Prostate gland (tissue), 2 donors: ENCODE data around the gene CCNI2. TPM values are rescaled to one million over a fixed set of nuclear protein-coding genes. Genes with fewer than 3 reads are reported as not detected.

Experiments used
- DNase-seq: peaks from one replicate; pipeline ENCODE4 v3.0.0-alpha.2; 2019; ENCODE audit warnings: low spot score
- H3K27ac ChIP-seq, 2 donors: fragments of 200-600 bp; sonication (generic); 2 replicates each; pipeline ENCODE4 v1.5.1; 2017 to 2019
- H3K27me3 ChIP-seq: fragments of 200-600 bp; sonication (generic); replicated peaks from 2 replicates; pipeline ENCODE4 v1.5.1; 2019; ENCODE audit not compliant: insufficient read depth
- H3K36me3 ChIP-seq, 2 donors: fragments of 200-600 bp; sonication (generic); 1 replicate in 1 of 2; 2 replicates in 1 of 2; pipeline versions ENCODE4 v1.5.1 to v1.8.1; 2017 to 2019
- H3K4me1 ChIP-seq: fragments of 200-600 bp; sonication (generic); replicated peaks from 2 replicates; pipeline ENCODE4 v1.5.1; 2019
- H3K4me3 ChIP-seq, 2 donors: fragments of 200-600 bp; sonication (generic); 2 replicates each; pipeline ENCODE4 v1.5.1; 2017 to 2019
- H3K9me3 ChIP-seq: fragments of 200-600 bp; sonication (generic); 2 replicates; pipeline ENCODE4 v1.5.1; 2017
- CTCF ChIP-seq, 4 experiments: fragments of 200-600 bp in 2 of 4; fragments of 450-650 bp in 2 of 4; sonication (generic) in 2 of 4; IDR thresholded peaks; 1 replicate in 3 of 4; 2 replicates in 1 of 4; pipeline ENCODE4 v1.5.1; 2016 to 2019; ENCODE audit warnings: antibody characterized with exemption in 4 of 4, mild to moderate bottlenecking in 2 of 4, moderate library complexity in 2 of 4
- POLR2A ChIP-seq: fragments of 450-650 bp; IDR thresholded peaks from one replicate; pipeline ENCODE4 v1.6.1; 2016; ENCODE audit warnings: antibody characterized with exemption, mild to moderate bottlenecking
- POLR2AphosphoS5 ChIP-seq: sonication (generic); formaldehyde crosslinking; IDR thresholded peaks from one replicate; pipeline ENCODE4 v1.6.1; 2017; ENCODE audit warnings: antibody characterized with exemption
- WGBS: methylation state at CpG from one replicate; pipeline ENCODE4 v1.1.5; 2018; 5-methylcytosine and 5-hydroxymethylcytosine counted together
- intact Hi-C: fragments of 100-400 bp; cut with DNase I; formaldehyde crosslinking; loops from one replicate; pipeline ENCODE4 v1.14.2; 2022
- total RNA-seq, 2 donors: library from RNA; depleted of rRNA; stranded (reverse); fragments of >200 nt; gene quantifications; one replicate each; pipeline ENCODE4 v1.1.0, GENCODE V29; 2016

Gene CCNI2
- total RNA-seq, 2 donors from 2014 or later: 5.9 TPM; not detected in 1

GRCh38 chr5:132764671-132765238 lies 17.5 kb downstream of the CCNI2 start:
- Histone ChIP-seq H3K27me3 (no peaks in the 10 kb centered on the region), H3K36me3 (no peaks in the 10 kb centered on the region), H3K4me3 (no peak overlapping the region), H3K4me1 (no peaks in the 10 kb centered on the region), H3K27ac (no peak overlapping the region), H3K9me3 (no peaks in the 10 kb centered on the region)
- TF ChIP-seq CTCF (IDR thresholded peaks at IDR 0.05): no peak
- no peak for TF ChIP-seq POLR2AphosphoS5
- no peak for TF ChIP-seq POLR2A
- intact Hi-C loops: no loop called here
- WGBS: 87% methylated on average over 7 of the region's 7 CpGs
- no peak for DNase-seq

GRCh38 chr5:132765311-132766019 lies 18.2 kb downstream of the CCNI2 start:
- intact Hi-C loops: no loop called here
- no peak for DNase-seq
- Histone ChIP-seq H3K27me3 (no peaks in the 10 kb centered on the region), H3K36me3 (no peaks in the 10 kb centered on the region), H3K9me3 (no peaks in the 10 kb centered on the region), H3K27ac (no peak overlapping the region), H3K4me1 (no peaks in the 10 kb centered on the region), H3K4me3 (no peak overlapping the region)
- 83% methylated on average over 12 of the region's 12 CpGs for WGBS
- TF ChIP-seq POLR2AphosphoS5 (no peak), POLR2A (no peak), CTCF (IDR thresholded peaks at IDR 0.05) (no peak)

- no peak overlapping the region for H3K27ac ChIP-seq
Observed at GRCh38 chr5:132766020-132766805, 19.0 kb downstream of the CCNI2 start.

GRCh38 chr5:132766806-132767055 lies 19.5 kb downstream of the CCNI2 start:
- WGBS: 93% methylated on average over 1 of the region's 1 CpG
- Histone ChIP-seq H3K27ac (no peak overlapping the region), H3K27me3 (no peaks in the 10 kb centered on the region), H3K36me3 (no peaks in the 10 kb centered on the region), H3K9me3 (no peaks in the 10 kb centered on the region), H3K4me1 (no peaks in the 10 kb centered on the region), H3K4me3 (no peak overlapping the region)
- DNase-seq: no peak
- TF ChIP-seq CTCF (IDR thresholded peaks at IDR 0.05) (no peak), POLR2AphosphoS5 (no peak), POLR2A (no peak)
- intact Hi-C loops: no loop called here

More at GRCh38 chr5:132766020-132766805, 19.0 kb downstream of the CCNI2 start:
- H3K27me3 ChIP-seq: no peaks in the 10 kb centered on the region
- DNase-seq: no peak
- intact Hi-C loops: no loop called here
- no peak for TF ChIP-seq POLR2A
- TF ChIP-seq CTCF (IDR thresholded peaks at IDR 0.05): no peak
- no peaks in the 10 kb centered on the region for H3K36me3 ChIP-seq
- H3K4me1 ChIP-seq: no peaks in the 10 kb centered on the region
- H3K9me3 ChIP-seq: no peaks in the 10 kb centered on the region
- no peak overlapping the region for H3K4me3 ChIP-seq
- WGBS: 88% methylated on average over 14 of the region's 14 CpGs

- TF ChIP-seq POLR2A: no peak
- no peak for TF ChIP-seq CTCF (IDR thresholded peaks at IDR 0.05)
- no peak for TF ChIP-seq POLR2AphosphoS5
- H3K9me3 ChIP-seq: no peaks in the 10 kb centered on the region
- WGBS: 28% methylated on average over 2 of the region's 2 CpGs
- no peaks in the 10 kb centered on the region for H3K36me3 ChIP-seq
- intact Hi-C loops: no loop called here
- H3K4me3 ChIP-seq: no peak overlapping the region
- H3K4me1 ChIP-seq: no peaks in the 10 kb centered on the region
- DNase-seq: no peak
- H3K27ac ChIP-seq: no peak overlapping the region
- H3K27me3 ChIP-seq: no peaks in the 10 kb centered on the region
Observed at GRCh38 chr5:132767150-132767549, 19.9 kb downstream of the CCNI2 start.
